Activated naive CD4-positive, alpha-beta T cell treated with anti-CD3 and anti-CD28 coated beads, Interleukin-2, amount 50 U/mL, for 24 hours (primary cell): Measurements from ENCODE around the gene HS1BP3.

ENCODE experiments used
- H3K27ac Mint-ChIP-seq: one replicate; pipeline ENCODE4 v1.8.0; 2021; ENCODE audit warnings: mild to moderate bottlenecking, mixed read lengths
- H3K27me3 Mint-ChIP-seq: one replicate; pipeline ENCODE4 v1.8.0; 2021; ENCODE audit warnings: mixed read lengths
- H3K36me3 Mint-ChIP-seq: one replicate; pipeline ENCODE4 v1.8.0; 2021; ENCODE audit warnings: mixed read lengths
- H3K4me1 Mint-ChIP-seq: one replicate; pipeline ENCODE4 v1.8.0; 2021; ENCODE audit warnings: mixed read lengths
- H3K4me3 Mint-ChIP-seq: one replicate; pipeline ENCODE4 v1.8.0; 2021; ENCODE audit warnings: mild to moderate bottlenecking, mixed read lengths
- H3K9me3 Mint-ChIP-seq: one replicate; pipeline ENCODE4 v1.8.0; 2021; ENCODE audit warnings: mixed read lengths

The HS1BP3 gene

DNA sequence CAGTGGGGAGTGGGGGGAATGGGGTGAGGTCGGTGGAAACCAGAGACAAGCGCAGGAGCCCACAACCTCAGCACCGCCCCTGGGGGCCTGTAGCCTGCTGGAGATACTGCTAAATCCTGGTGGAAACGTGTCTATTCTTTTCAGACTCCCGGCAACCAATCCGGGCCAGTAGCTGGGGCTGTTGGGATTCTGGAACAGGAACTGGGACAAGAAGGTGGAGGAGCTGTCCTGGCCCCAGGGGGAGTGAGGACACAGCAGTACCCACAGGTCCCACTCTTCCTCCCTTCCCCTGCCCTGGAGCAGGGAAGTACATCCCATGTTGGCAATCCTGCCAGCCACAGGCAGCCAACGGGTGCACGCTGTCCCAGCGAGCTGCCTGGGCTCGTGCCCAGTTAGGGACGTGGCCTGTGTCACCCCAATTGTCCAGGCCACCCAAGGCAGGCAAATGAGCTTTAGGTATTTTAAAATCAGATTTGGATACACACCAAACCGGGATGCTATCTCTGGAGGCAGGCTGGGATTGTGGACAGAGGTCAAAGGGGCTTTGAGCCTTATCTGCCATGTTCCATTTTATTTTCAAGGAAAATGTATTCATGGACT lies 51.8 kb downstream of the HS1BP3 start:
- Mint-ChIP-seq H3K27me3 (no peaks in the 10 kb centered on the region), H3K4me1 (no peaks in the 10 kb centered on the region), H3K36me3 (no peaks in the 10 kb centered on the region), H3K4me3 (no peak overlapping the region), H3K9me3 (no peaks in the 10 kb centered on the region), H3K27ac (no peak overlapping the region)

DNA sequence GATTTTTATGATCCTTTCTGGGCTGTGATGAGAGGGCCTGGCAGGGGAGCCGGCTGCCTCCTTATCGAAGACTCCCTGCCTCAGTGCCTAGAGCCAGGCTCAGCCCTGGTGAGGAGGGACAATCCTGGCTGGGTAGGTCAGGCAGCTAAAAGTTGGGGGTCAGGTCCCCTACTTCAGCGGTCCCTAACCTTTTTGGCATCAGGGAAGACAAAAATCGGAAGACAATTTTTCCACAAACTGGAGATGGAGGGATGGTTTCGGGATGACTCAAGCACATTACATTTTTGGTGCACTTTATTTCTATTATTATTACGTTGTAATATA lies 53.1 kb downstream of the HS1BP3 start:
- Mint-ChIP-seq H3K9me3 (no peaks in the 10 kb centered on the region), H3K27me3 (no peaks in the 10 kb centered on the region), H3K4me3 (no peak overlapping the region), H3K36me3 (no peaks in the 10 kb centered on the region), H3K4me1 (no peaks in the 10 kb centered on the region), H3K27ac (no peak overlapping the region)

DNA sequence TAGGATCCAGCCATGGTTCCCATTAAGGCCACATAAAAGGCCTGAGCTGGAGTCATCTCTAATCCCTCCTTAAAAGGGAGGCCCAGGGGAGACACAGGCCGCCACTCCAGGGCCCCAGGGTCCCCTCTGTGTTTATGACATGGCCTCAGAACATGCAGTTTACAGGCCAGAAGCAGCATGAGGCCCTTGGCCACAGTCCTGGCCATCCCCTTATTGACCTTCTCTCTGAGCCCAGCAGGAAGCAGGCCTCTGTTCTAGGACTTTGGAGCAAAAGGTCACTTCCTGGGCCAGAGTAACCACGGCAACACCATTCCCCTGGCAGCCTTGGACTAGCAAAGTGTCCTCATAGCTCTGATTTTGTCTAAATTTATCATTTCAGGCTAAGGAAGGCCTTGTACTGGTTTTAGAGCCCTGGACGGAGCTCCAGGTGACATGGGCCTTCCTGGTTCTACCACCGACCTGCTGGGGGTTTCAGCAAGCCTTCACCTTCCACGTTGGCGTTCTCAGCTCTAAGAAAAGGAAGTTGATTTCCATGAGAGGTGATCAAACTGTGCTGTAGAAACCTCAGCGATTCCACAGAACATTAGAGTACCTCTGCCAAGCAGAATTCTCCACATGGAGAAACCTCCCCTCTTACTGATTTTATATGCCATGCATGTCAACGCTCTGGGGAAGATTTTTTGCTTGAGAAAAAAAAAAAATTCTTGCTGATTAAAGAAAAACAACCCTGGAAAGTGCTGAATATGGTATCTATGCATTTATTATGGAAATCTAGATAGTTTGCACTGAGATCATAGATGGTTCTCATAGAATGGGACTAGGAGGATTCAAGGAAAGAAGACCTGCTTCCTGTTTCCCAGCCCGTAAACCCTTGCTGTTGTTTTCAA lies 53.7 kb downstream of the HS1BP3 start:
- H3K4me1 Mint-ChIP-seq: no peaks in the 10 kb centered on the region
- H3K27ac Mint-ChIP-seq: peak overlapping the region; percentile 35
- no peaks in the 10 kb centered on the region for H3K36me3 Mint-ChIP-seq
- no peaks in the 10 kb centered on the region for H3K27me3 Mint-ChIP-seq
- H3K9me3 Mint-ChIP-seq: no peaks in the 10 kb centered on the region
- H3K4me3 Mint-ChIP-seq: no peak overlapping the region

DNA sequence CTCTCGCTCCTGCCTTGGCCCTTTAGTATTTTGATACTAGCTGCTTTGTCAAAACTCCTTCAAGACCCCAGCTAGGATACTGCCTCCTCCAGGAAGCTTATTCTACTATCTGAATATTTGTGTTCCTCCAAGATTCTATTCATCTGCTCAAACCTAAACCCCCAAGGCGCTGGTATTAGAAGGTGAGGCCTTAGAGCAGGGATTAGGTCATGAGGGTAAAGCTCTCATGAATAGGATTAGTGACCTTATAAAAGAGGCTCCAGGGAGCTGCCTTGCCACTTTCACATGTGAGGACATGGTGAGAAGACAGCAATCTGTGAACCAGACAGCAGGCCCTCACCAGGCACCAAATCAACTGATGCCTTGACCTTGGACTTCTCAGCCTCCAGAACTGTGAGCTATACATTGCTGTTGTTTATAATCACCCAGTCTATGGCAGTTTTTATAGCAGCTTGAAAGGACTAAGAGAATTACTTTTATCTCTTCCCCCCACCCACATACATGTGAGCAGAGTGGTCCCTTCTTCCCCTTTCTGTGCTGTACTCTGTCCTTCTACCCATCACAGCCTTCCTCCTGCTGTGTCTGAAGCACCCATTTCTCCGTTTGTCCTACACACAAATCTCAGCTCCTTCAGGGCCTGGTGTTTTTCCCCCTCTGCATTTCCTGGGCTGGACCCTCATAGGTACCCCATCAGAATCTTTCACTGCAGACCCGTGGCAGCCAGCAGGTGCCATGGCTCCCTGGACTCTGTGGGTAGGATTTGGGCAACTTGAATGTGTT lies 54.5 kb downstream of the HS1BP3 start:
- Mint-ChIP-seq H3K36me3 (no peaks in the 10 kb centered on the region), H3K4me1 (no peaks in the 10 kb centered on the region), H3K4me3 (no peak overlapping the region)

DNA sequence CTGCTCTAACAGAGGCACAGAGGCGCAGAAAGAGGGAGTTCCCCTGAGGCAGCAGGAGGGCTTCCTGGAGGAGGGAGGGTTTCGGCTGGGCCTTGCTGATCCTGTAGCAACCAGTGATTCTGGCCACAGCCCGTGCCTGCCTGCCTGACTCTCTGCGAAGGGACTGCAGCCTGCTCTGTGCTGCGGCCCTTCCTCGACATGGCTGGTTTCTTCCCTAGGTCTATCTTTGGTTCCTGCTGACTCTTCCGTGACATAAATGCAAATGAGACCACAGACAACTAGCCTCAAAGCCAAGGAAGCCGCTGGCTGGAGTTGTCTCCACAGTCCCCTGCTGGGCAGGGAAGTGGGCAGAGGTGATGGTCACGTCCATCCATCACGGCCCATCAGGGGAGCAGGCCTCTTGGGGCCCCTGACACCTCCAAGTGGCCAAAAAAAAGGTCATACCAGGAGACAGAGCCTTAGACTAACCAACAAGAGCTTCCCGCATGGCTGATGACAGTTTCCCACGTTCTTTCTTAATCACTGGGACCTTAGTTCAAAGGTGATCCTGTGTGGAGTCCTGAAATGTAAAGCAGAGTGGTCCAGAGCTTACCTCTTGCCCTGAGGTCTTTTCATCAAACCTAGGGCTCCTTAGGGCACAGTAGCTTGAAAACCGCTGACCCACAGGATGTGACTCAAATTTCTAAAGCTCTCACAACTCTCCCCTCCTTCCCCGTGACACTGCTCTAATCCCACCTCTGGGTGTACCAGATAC lies 55.3 kb downstream of the HS1BP3 start:
- Mint-ChIP-seq H3K9me3 (no peaks in the 10 kb centered on the region), H3K4me3 (no peak overlapping the region), H3K4me1 (no peaks in the 10 kb centered on the region), H3K27me3 (no peaks in the 10 kb centered on the region), H3K36me3 (no peaks in the 10 kb centered on the region), H3K27ac (no peak overlapping the region)

More for the DNA sequence above, 54.5 kb downstream of the HS1BP3 start:
- no peaks in the 10 kb centered on the region for H3K9me3 Mint-ChIP-seq
- H3K27ac Mint-ChIP-seq: peak overlapping the region; percentile 35
- H3K27me3 Mint-ChIP-seq: no peaks in the 10 kb centered on the region

DNA sequence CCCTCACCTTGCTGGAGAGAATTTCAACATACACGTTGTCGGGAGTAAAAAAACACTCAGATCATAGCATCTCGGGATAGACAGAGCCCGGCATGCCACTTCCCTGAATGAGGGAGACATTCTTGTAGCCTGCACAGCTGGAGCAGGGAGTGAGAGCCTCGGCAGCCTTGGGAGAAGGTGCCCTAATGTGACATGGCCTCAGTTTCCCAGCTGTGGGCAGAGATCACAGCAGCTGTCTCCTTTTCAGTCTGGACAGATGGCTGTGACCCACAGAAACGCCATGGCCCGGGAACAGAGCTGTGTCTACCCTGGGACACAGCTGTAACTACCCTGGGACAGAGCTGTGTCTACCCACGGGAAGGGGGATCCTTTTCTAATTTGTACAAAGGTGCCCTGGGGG lies 55.9 kb downstream of the HS1BP3 start:
- H3K27me3 Mint-ChIP-seq: no peaks in the 10 kb centered on the region
- H3K9me3 Mint-ChIP-seq: no peaks in the 10 kb centered on the region
- no peak overlapping the region for H3K4me3 Mint-ChIP-seq
- H3K4me1 Mint-ChIP-seq: no peaks in the 10 kb centered on the region
- no peak overlapping the region for H3K27ac Mint-ChIP-seq
- H3K36me3 Mint-ChIP-seq: no peaks in the 10 kb centered on the region

DNA sequence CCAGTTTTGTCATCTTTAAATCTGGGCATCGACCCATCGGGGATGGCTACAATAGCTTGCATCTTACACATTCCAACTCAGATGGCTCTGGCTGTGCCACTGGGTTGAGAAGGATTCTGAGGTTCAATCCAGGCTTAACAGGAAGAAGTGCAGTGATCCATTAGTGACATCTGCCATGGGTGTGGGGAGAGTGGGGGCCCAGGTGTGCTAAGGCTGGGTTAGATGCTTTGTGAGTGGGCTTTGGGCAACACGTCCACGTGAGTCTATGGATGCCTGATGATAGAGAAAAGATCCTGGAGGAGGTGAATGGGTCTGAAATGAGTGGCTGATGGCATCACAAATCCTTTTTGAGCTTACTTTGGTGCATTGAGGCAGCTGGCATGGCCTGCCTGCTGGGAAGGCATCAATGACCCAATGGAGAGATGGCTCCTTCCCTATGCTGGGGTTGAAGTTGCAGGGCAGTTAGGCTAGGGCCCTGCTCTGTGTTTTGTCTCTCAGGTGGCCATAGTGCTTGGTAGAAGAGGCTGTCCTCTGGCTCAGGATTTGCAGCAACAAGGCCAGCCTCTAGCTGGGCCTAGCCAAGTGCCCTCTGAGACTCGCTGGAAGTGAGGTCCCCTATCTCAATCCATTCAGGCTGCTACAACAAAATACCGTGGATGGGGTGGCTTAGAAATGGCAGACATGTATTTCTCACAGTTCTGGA lies 56.7 kb downstream of the HS1BP3 start:
- Mint-ChIP-seq H3K4me3 (no peak overlapping the region), H3K9me3 (no peaks in the 10 kb centered on the region), H3K4me1 (no peaks in the 10 kb centered on the region), H3K27ac (no peak overlapping the region), H3K36me3 (no peaks in the 10 kb centered on the region), H3K27me3 (no peaks in the 10 kb centered on the region)

DNA sequence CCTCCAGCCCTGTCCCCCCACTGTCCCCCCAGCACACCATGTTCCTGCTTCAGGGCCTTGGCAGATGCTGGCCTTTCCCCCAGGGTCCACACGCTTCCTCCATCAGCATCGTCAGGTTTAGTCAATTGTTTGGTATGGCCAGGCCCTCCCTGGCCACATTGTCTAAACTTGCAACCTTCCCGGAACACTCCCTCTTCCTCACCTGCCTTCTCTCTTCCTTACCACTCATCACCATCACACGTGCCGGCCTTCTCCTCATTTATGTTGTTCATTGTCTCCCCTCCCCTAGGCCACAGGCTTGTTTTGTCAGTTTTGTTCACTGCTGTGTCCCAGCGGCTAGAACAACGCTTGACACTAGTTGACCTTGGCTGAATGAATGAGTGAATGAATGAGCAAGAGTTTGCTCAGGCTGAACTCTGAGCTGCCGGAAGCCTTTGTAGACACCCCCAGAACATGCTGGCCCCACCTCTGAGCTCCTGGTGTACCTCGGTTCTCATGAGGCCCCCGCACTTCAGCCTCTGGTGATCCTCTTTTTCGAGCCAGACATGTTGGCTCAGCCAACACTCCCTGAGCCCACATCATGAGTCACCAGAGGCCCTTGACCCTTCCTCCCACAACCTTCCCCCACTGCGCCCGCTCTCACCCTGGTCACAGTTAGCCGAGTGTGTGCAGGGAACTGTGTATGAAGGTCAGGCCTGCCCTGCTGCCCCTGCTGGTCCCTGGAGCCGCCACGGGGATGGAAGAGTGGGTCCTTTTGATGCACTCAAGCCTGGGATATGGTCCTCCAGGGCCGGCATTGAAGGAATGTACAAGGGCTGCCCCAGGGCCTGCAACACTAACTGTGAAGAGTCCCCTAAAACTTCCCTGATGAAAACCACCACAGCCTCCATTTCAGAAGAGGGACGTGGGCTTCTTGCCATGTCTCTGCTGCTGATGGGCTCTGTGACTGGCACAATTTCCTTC lies 57.5 kb downstream of the HS1BP3 start:
- H3K36me3 Mint-ChIP-seq: no peaks in the 10 kb centered on the region
- no peaks in the 10 kb centered on the region for H3K9me3 Mint-ChIP-seq
- no peaks in the 10 kb centered on the region for H3K27me3 Mint-ChIP-seq
- no peaks in the 10 kb centered on the region for H3K4me1 Mint-ChIP-seq
- no peak overlapping the region for H3K4me3 Mint-ChIP-seq
- H3K27ac Mint-ChIP-seq: no peak overlapping the region

DNA sequence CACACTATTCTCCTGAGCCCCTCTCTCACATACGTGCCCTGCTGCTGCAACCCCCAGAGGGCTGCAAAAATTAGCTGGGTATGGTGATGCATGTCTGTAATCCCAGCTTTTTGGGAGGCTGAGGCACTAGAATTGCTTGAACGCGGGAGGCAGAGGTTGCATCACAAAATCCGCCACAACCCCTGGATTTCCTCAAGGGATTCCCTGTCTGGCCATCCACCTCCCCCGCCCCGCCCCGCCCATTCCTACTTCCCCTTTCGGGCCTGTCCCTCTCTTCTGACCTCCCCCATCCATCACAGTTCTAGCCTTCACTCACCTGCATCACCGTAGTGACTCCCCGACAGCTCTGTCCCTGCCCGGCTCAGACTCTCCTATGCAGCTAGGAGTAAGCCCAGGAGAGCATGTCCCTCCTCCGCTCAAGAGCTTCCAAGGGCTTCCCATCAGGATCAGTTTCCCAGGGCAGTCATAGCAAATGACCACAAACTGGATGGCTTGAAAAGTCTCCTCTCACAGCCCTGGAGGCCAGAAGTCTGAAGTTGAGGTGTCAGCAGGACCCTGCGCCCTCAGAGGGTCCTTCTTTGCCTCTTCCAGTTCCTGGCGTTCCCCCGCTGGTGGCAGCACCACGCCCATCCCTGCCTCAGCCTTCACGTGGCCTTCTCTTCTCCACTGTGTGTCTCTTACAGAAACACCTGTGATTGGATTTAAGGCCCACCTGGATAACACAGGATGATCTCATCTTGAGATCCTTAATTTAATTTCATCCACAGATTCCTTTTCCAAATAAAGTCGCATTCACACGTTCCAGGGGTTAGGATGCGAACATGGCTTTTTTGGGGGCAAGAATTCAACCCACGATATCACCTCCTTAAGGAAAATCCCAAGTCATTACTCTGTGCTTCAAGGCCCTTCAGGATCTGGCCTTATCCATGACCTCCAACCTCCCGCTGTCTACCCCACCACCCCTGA lies 58.5 kb downstream of the HS1BP3 start:
- Mint-ChIP-seq H3K4me3 (no peak overlapping the region), H3K27me3 (no peaks in the 10 kb centered on the region), H3K36me3 (no peaks in the 10 kb centered on the region), H3K4me1 (no peaks in the 10 kb centered on the region), H3K27ac (no peak overlapping the region), H3K9me3 (no peaks in the 10 kb centered on the region)

DNA sequence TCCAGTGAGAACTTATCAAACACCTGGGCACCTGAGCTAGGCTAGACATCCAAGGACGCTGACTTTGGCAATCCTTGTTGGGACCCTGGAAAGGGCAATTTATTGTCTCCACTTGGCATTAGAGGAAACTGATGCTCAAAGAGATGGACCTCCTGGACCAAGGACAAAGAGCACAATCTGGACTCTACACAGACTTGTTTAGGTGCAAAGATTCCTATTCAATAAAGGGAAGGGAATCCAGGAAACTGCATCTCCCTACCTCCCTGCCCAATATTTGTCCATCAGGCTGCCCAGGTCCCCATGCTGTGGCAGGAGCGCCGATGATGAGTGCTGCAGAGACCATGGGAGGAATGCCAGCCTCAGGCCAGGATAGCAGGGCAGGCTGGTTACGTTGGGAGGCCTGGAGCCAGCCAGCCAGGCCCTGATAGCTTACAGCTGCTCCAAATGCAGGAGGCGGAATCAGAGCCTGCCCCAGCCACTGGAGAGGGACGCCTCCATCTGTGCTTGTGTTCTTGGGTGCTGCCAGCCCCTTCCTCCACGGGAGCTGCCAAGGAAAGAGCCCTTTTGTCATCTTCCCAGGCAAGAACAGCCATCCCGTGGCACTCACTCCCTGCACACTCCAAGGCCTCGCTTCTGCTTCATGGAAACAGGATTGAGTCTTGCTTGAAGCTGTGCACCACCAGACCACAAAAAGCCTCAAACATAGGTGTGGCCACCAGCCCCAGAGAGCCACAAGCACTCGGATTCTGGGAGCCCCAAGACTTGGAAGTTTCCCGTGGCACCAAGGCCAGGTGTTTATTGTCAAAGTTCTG lies 60.0 kb downstream of the HS1BP3 start:
- no peaks in the 10 kb centered on the region for H3K36me3 Mint-ChIP-seq
- no peaks in the 10 kb centered on the region for H3K9me3 Mint-ChIP-seq
- H3K4me1 Mint-ChIP-seq: no peaks in the 10 kb centered on the region
- H3K4me3 Mint-ChIP-seq: no peak overlapping the region
- H3K27me3 Mint-ChIP-seq: no peaks in the 10 kb centered on the region
- H3K27ac Mint-ChIP-seq: no peak overlapping the region

DNA sequence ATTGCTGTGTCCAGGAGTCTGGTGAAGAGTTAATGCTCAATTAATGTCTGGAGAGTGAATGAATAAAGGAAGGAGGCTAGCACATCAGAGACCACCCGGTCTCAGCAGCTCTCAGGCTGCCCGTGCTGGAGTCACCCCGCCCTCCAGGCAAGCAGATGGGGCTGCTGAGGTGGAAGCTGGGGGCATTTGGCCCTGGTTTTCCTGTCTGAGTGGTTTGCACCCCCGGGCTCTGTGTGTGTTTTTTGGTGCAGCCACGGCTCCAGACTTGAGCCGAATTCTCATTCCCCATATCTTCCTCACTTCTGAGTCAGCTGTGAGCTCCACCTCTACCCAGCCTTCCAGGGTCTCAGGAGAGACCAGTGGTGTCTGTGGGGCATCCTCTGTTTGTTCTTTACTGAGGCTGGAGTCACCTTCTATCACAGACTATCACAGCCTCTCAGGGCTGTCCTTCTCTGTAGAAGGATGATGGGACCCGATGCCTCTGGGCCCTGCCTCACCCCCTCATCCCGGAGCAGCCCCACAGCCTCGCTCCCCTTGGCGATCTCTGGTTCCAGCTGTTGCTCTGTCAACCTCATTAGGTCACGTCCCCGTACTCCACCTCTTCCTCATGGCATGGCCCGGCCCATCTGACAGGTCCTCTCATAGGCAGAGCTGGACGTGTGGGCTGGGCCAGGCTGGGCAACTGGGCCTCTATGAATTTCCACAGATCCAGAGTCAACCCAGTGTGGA lies 60.8 kb downstream of the HS1BP3 start:
- no peak overlapping the region for H3K27ac Mint-ChIP-seq
- H3K4me3 Mint-ChIP-seq: no peak overlapping the region
- H3K9me3 Mint-ChIP-seq: no peaks in the 10 kb centered on the region
- no peaks in the 10 kb centered on the region for H3K27me3 Mint-ChIP-seq
- H3K4me1 Mint-ChIP-seq: no peaks in the 10 kb centered on the region
- no peaks in the 10 kb centered on the region for H3K36me3 Mint-ChIP-seq
